Memory B cell (primary cell): Measurements from ENCODE around the gene CACNA1B.

Source experiments
- ATAC-seq: fragments of 150-1000 bp; cut with Tn5 transposase; 2 replicates; pipeline ENCODE4 v1.10.0; 2021; ENCODE audit warnings: low read depth, mild to moderate bottlenecking, moderate library complexity
- DNase-seq, 2 donors: peaks; one replicate each; pipeline ENCODE4 v3.0.0; 2022; ENCODE audit warnings: low spot score in 2 of 2
- H3K27ac Mint-ChIP-seq: one replicate; pipeline ENCODE4 v1.8.0; 2022; ENCODE audit warnings: mild to moderate bottlenecking, moderate library complexity, mixed read lengths
- H3K27me3 Mint-ChIP-seq: one replicate; pipeline ENCODE4 v1.8.0; 2022; ENCODE audit warnings: mixed read lengths
- H3K36me3 Mint-ChIP-seq: one replicate; pipeline ENCODE4 v1.8.0; 2022; ENCODE audit warnings: mild to moderate bottlenecking, mixed read lengths
- H3K4me1 Mint-ChIP-seq: one replicate; pipeline ENCODE4 v1.8.0; 2022; ENCODE audit warnings: mixed read lengths
- H3K4me3 Mint-ChIP-seq: one replicate; pipeline ENCODE4 v1.8.0; 2022; ENCODE audit warnings: mild to moderate bottlenecking, moderate library complexity, mixed read lengths
- H3K9me3 Mint-ChIP-seq: one replicate; pipeline ENCODE4 v1.8.0; 2022; ENCODE audit warnings: mixed read lengths

CACNA1B gene

GRCh38 chr9:137967280-137967953, 89.8 kb downstream of the CACNA1B start:
- Mint-ChIP-seq H3K4me1 (no peaks in the 10 kb centered on the region), H3K27me3 (peaks cover 22% of the 10 kb centered on the region), H3K4me3 (no peak overlapping the region), H3K27ac (no peak overlapping the region), H3K36me3 (no peaks in the 10 kb centered on the region), H3K9me3 (peaks cover 8% of the 10 kb centered on the region)
- ATAC-seq, result no peak
- DNase-seq, result no peak

GRCh38 chr9:137968235-137968634, 90.7 kb downstream of the CACNA1B start:
- Mint-ChIP-seq H3K27me3 (peaks cover 27% of the 10 kb centered on the region), H3K36me3 (no peaks in the 10 kb centered on the region), H3K4me3 (no peak overlapping the region), H3K9me3 (peaks cover 6% of the 10 kb centered on the region), H3K4me1 (no peaks in the 10 kb centered on the region), H3K27ac (no peak overlapping the region)
- ATAC-seq (no peak), DNase-seq (no peak)

- no peak overlapping the region for H3K4me3 Mint-ChIP-seq
- H3K4me1 Mint-ChIP-seq, result no peaks in the 10 kb centered on the region
- H3K27ac Mint-ChIP-seq, result no peak overlapping the region
- peaks cover 5% of the 10 kb centered on the region for H3K9me3 Mint-ChIP-seq
- ATAC-seq, result no peak
- H3K36me3 Mint-ChIP-seq, result no peaks in the 10 kb centered on the region
- H3K27me3 Mint-ChIP-seq, result peaks cover 28% of the 10 kb centered on the region
- no peak for DNase-seq
These were observed 91.4 kb downstream of the CACNA1B start for GRCh38 chr9:137969008-137969407.

GRCh38 chr9:137969685-137970084, 92.1 kb downstream of the CACNA1B start:
- no peaks in the 10 kb centered on the region for H3K4me1 Mint-ChIP-seq
- H3K27me3 Mint-ChIP-seq, result peaks cover 24% of the 10 kb centered on the region
- DNase-seq (no peak), ATAC-seq (no peak)
- no peak overlapping the region for H3K27ac Mint-ChIP-seq
- H3K36me3 Mint-ChIP-seq, result no peaks in the 10 kb centered on the region
- peaks cover 1% of the 10 kb centered on the region for H3K9me3 Mint-ChIP-seq
- no peak overlapping the region for H3K4me3 Mint-ChIP-seq

- no peaks in the 10 kb centered on the region for H3K4me1 Mint-ChIP-seq
- no peak for DNase-seq
- H3K4me3 Mint-ChIP-seq, result no peak overlapping the region
- H3K9me3 Mint-ChIP-seq, result peaks cover 1% of the 10 kb centered on the region
- no peaks in the 10 kb centered on the region for H3K36me3 Mint-ChIP-seq
- peaks cover 24% of the 10 kb centered on the region for H3K27me3 Mint-ChIP-seq
- ATAC-seq, result no peak
- no peak overlapping the region for H3K27ac Mint-ChIP-seq
These were observed 92.5 kb downstream of the CACNA1B start for GRCh38 chr9:137970098-137970497.

- no peaks in the 10 kb centered on the region for H3K4me1 Mint-ChIP-seq
- peaks cover 1% of the 10 kb centered on the region for H3K9me3 Mint-ChIP-seq
- H3K36me3 Mint-ChIP-seq, result no peaks in the 10 kb centered on the region
- no peak for DNase-seq
- H3K27me3 Mint-ChIP-seq, result peaks cover 24% of the 10 kb centered on the region
- H3K4me3 Mint-ChIP-seq, result no peak overlapping the region
- ATAC-seq, result no peak
- no peak overlapping the region for H3K27ac Mint-ChIP-seq
These were observed 93.3 kb downstream of the CACNA1B start for GRCh38 chr9:137970686-137971476.

- peaks cover 24% of the 10 kb centered on the region for H3K27me3 Mint-ChIP-seq
- H3K27ac Mint-ChIP-seq, result no peak overlapping the region
- no peaks in the 10 kb centered on the region for H3K4me1 Mint-ChIP-seq
- peaks cover 1% of the 10 kb centered on the region for H3K9me3 Mint-ChIP-seq
- ATAC-seq, result no peak
- no peaks in the 10 kb centered on the region for H3K36me3 Mint-ChIP-seq
- H3K4me3 Mint-ChIP-seq, result no peak overlapping the region
- no peak for DNase-seq
These were observed 94.0 kb downstream of the CACNA1B start for GRCh38 chr9:137971477-137972138.

- Mint-ChIP-seq H3K9me3 (no peaks in the 10 kb centered on the region), H3K4me3 (no peak overlapping the region), H3K36me3 (no peaks in the 10 kb centered on the region), H3K4me1 (no peaks in the 10 kb centered on the region), H3K27ac (no peak overlapping the region), H3K27me3 (peaks cover 22% of the 10 kb centered on the region)
- DNase-seq (no peak), ATAC-seq (no peak)
These were observed 94.9 kb downstream of the CACNA1B start for GRCh38 chr9:137972355-137972987.

GRCh38 chr9:137972988-137973470, 95.4 kb downstream of the CACNA1B start:
- Mint-ChIP-seq H3K36me3 (no peaks in the 10 kb centered on the region), H3K27ac (no peak overlapping the region), H3K4me3 (no peak overlapping the region), H3K27me3 (peaks cover 26% of the 10 kb centered on the region), H3K9me3 (peaks cover 2% of the 10 kb centered on the region), H3K4me1 (no peaks in the 10 kb centered on the region)
- ATAC-seq (no peak), DNase-seq (no peak)

- no peaks in the 10 kb centered on the region for H3K36me3 Mint-ChIP-seq
- H3K4me3 Mint-ChIP-seq, result no peak overlapping the region
- H3K27ac Mint-ChIP-seq, result no peak overlapping the region
- DNase-seq (no peak), ATAC-seq (no peak)
- H3K4me1 Mint-ChIP-seq, result no peaks in the 10 kb centered on the region
- peaks cover 2% of the 10 kb centered on the region for H3K9me3 Mint-ChIP-seq
- peaks cover 26% of the 10 kb centered on the region for H3K27me3 Mint-ChIP-seq
These were observed 96.3 kb downstream of the CACNA1B start for GRCh38 chr9:137973829-137974416.

GRCh38 chr9:137974746-137975526, 97.4 kb downstream of the CACNA1B start:
- peaks cover 18% of the 10 kb centered on the region for H3K27me3 Mint-ChIP-seq
- no peak for ATAC-seq

GRCh38 chr9:137975527-137975913, 97.9 kb downstream of the CACNA1B start:
- no peaks in the 10 kb centered on the region for H3K4me1 Mint-ChIP-seq
- peaks cover 15% of the 10 kb centered on the region for H3K27me3 Mint-ChIP-seq
- H3K4me3 Mint-ChIP-seq, result no peak overlapping the region
- no peak overlapping the region for H3K27ac Mint-ChIP-seq
- DNase-seq (no peak), ATAC-seq (no peak)
- no peaks in the 10 kb centered on the region for H3K36me3 Mint-ChIP-seq
- H3K9me3 Mint-ChIP-seq, result peaks cover 2% of the 10 kb centered on the region

More at GRCh38 chr9:137974746-137975526, 97.4 kb downstream of the CACNA1B start:
- Mint-ChIP-seq H3K4me3 (no peak overlapping the region), H3K36me3 (no peaks in the 10 kb centered on the region), H3K27ac (no peak overlapping the region), H3K4me1 (no peaks in the 10 kb centered on the region), H3K9me3 (peaks cover 2% of the 10 kb centered on the region)
- no peak for DNase-seq

- Mint-ChIP-seq H3K9me3 (peaks cover 3% of the 10 kb centered on the region), H3K27ac (no peak overlapping the region), H3K27me3 (peaks cover 13% of the 10 kb centered on the region), H3K4me1 (no peaks in the 10 kb centered on the region), H3K36me3 (no peaks in the 10 kb centered on the region), H3K4me3 (no peak overlapping the region)
- ATAC-seq (no peak), DNase-seq (no peak)
These were observed 98.5 kb downstream of the CACNA1B start for GRCh38 chr9:137975936-137976565.
